K562 (cell line): ENCODE results near the gene GADD45GIP1. TPM values are rescaled to one million over a fixed set of nuclear protein-coding genes. Genes with fewer than 3 reads are reported as not detected.

Experiments
- ATAC-seq: fragments of 200-7000 bp; cut with Tn5 transposase; 3 replicates; pipeline ENCODE4 v1.9.1; 2020; ENCODE audit warnings: moderate library complexity
- BruUV-seq: library from RNA; stranded (reverse); fragments of 400-500 nt; replicated peaks from 2 replicates; lab custom pipeline; 2021; lab: Mats Ljungman, UMichigan
- CTCF ChIA-PET: fragments of 300-600 bp; formaldehyde crosslinking; extraction: SDS; loops from one replicate; lab custom pipeline; 2021; ENCODE audit warnings: low intra/inter-chr PET ratio; lab: Yijun Ruan, JAX
- POLR2A ChIA-PET: fragments of 300-600, 350-650 bp; sonication (Branson Sonifier 250); formaldehyde crosslinking; extraction: SDS; loops from one replicate; lab custom pipeline; 2021; ENCODE audit warnings: antibody characterized with exemption, inconsistent platforms; lab: Yijun Ruan, JAX
- DNase-seq, 4 experiments: peaks; one replicate each; pipeline versions ENCODE4 v3.0.0 to v3.0.0-alpha.2; 2011 to 2018; ENCODE audit warnings: low spot score in 3 of 4, mixed read lengths in 3 of 4; ENCODE audit errors: extremely low read depth in 1 of 4
- FAIRE-seq: peaks from 2 replicates; lab custom pipeline; 2011; peaks lifted over from hg19 to GRCh38; lab: Jason Lieb, UNC
- H2AFZ ChIP-seq: 2 replicates; pipeline ENCODE4 v1.6.0; 2011; ENCODE audit warnings: low read depth, low read length, control low read depth, inconsistent platforms
- H3K27ac ChIP-seq: fragments of 200-600 bp; 3 replicates; pipeline ENCODE4 v1.8.0; 2011; ENCODE audit warnings: low read depth, mild to moderate bottlenecking, control low read depth, inconsistent platforms, low read length, moderate library complexity, mixed read lengths; ENCODE audit errors: extremely low read depth
- H3K27me3 ChIP-seq, 2 experiments: fragments of 300-600 bp in 1 of 2; 2 replicates in 1 of 2; 3 replicates in 1 of 2; pipeline versions ENCODE4 v1.6.0 to v1.8.0; 2011; ENCODE audit warnings: inconsistent platforms in 2 of 2, low read length in 2 of 2, mild to moderate bottlenecking in 1 of 2, mixed read lengths in 1 of 2, moderate library complexity in 1 of 2; ENCODE audit not compliant: control insufficient read depth in 2 of 2, insufficient read depth in 2 of 2
- H3K36me3 ChIP-seq: fragments of 300-600 bp; 3 replicates; pipeline ENCODE4 v1.8.0; 2011; ENCODE audit warnings: mild to moderate bottlenecking, low read length, inconsistent platforms; ENCODE audit not compliant: control insufficient read depth, insufficient read depth
- H3K4me1 ChIP-seq, 2 experiments: fragments of 200-600 bp in 1 of 2; replicated peaks in 1 of 2; 2 replicates in 1 of 2; 3 replicates in 1 of 2; pipeline versions ENCODE4 v1.5.1 to v1.8.0; 2011; ENCODE audit warnings: inconsistent platforms in 2 of 2, low read length in 2 of 2, mild to moderate bottlenecking in 1 of 2, mixed read lengths in 1 of 2, moderate library complexity in 1 of 2; ENCODE audit not compliant: control insufficient read depth in 2 of 2, insufficient read depth in 2 of 2
- H3K4me2 ChIP-seq: 2 replicates; pipeline ENCODE4 v1.6.1; 2011; ENCODE audit warnings: low read length, control low read depth, inconsistent platforms, mixed read lengths; ENCODE audit not compliant: insufficient read depth
- H3K4me3 ChIP-seq: fragments of 200-600 bp; sonication (generic), shearing (Covaris generic); 2 replicates; pipeline ENCODE4 v1.5.1; 2016; ENCODE audit warnings: control low read depth, inconsistent platforms
- H3K79me2 ChIP-seq: fragments of 200-600 bp; 3 replicates; pipeline ENCODE4 v1.8.0; 2011; ENCODE audit warnings: low read length, inconsistent platforms; ENCODE audit not compliant: control insufficient read depth, insufficient read depth
- H3K9ac ChIP-seq, 2 experiments: 2 replicates each; pipeline versions ENCODE4 v1.6.0 to v1.6.1; 2011; ENCODE audit warnings: low read depth in 2 of 2, low read length in 2 of 2, control low read depth in 1 of 2, inconsistent platforms in 1 of 2, mild to moderate bottlenecking in 1 of 2, mixed read lengths in 1 of 2; ENCODE audit not compliant: insufficient read depth in 1 of 2
- H3K9me1 ChIP-seq: one replicate; pipeline ENCODE4 v1.6.0; 2011; ENCODE audit warnings: inconsistent platforms, mild to moderate bottlenecking, low read length, moderate library complexity; ENCODE audit not compliant: control insufficient read depth, insufficient read depth
- H3K9me3 ChIP-seq: replicated peaks from 2 replicates; pipeline ENCODE4 v1.5.1; 2011; ENCODE audit warnings: low read depth, low read length, inconsistent platforms; ENCODE audit not compliant: control insufficient read depth, insufficient read depth
- H4K20me1 ChIP-seq: replicated peaks from 2 replicates; pipeline ENCODE4 v1.6.1; 2011; ENCODE audit warnings: low read length, inconsistent platforms, mixed read lengths; ENCODE audit not compliant: control insufficient read depth, insufficient read depth
- BHLHE40 ChIP-seq: IDR thresholded peaks from 2 replicates; pipeline ENCODE4 v1.6.1; 2011; ENCODE audit warnings: low read length, improper control_type of control experiment
- BRF1 ChIP-seq: IDR thresholded peaks from 3 replicates; pipeline ENCODE4 v1.6.1; 2011; ENCODE audit warnings: borderline replicate concordance, mild to moderate bottlenecking; ENCODE audit not compliant: insufficient read length; ENCODE audit errors: extremely low read depth
- KLF1 ChIP-seq: fragments of 450-650 bp; IDR thresholded peaks from 2 replicates; pipeline ENCODE4 v1.6.1; 2016; ENCODE audit warnings: missing genetic modification characterization, missing compliant biosample characterization
- MTF1 ChIP-seq: fragments of 250-450 bp; sonication (Bioruptor Pico); IDR thresholded peaks from 2 replicates; pipeline ENCODE4 v1.9.0; 2021; ENCODE audit warnings: moderate library complexity, mild to moderate bottlenecking, inconsistent platforms, borderline replicate concordance
- NUFIP1 ChIP-seq: fragments of 450-650 bp; IDR thresholded peaks from 2 replicates; pipeline ENCODE4 v1.6.1; 2018; ENCODE audit not compliant: partially characterized antibody
- SP1 ChIP-seq: sonication (generic); formaldehyde crosslinking; IDR thresholded peaks from 2 replicates; pipeline ENCODE4 v1.8.1; 2022; ENCODE audit warnings: mild to moderate bottlenecking, missing genetic modification reagents
- SREBF2 ChIP-seq: sonication (generic); formaldehyde crosslinking; IDR thresholded peaks from 2 replicates; pipeline ENCODE4 v1.4.0; 2020; ENCODE audit warnings: mild to moderate bottlenecking, missing genetic modification reagents
- ZNF175 ChIP-seq: fragments of 200-800 bp; sonication (Bioruptor generic); IDR thresholded peaks from 2 replicates; pipeline ENCODE4 v1.6.1; 2016; ENCODE audit warnings: low read depth, mild to moderate bottlenecking, missing genetic modification characterization, missing compliant biosample characterization
- ZNF586 ChIP-seq: fragments of 450-650 bp; formaldehyde crosslinking; conservative IDR thresholded peaks from 2 replicates; pipeline ENCODE4 v1.4.0; 2020; ENCODE audit warnings: mild to moderate bottlenecking, moderate library complexity
- WGBS: fragments of 100-300 bp; shearing (Covaris generic); methylation state at CpG from one replicate; pipeline ENCODE4 v1.1.6; 2016; ENCODE audit warnings: low coverage, mixed read lengths; ENCODE audit not compliant: insufficient coverage; ENCODE audit errors: missing lambda C conversion rate; 5-methylcytosine and 5-hydroxymethylcytosine counted together
- in situ Hi-C: fragments of 300-500 bp; cut with MboI; formaldehyde crosslinking; loops from 4 replicates; pipeline ENCODE4 v1.15.0; 2018; ENCODE audit warnings: inconsistent platforms, mixed read lengths
- intact Hi-C: fragments of 100-400 bp; cut with micrococcal nuclease; formaldehyde crosslinking; loops from 2 replicates; pipeline ENCODE4 v1.14.2; 2022
- polyA plus RNA-seq, 8 experiments: library from polyadenylated mRNA; depleted of rRNA in 4 of 8; stranded (reverse) in 5 of 8; unstranded in 3 of 8; fragments of >200 nt; fragmentation: Nextera tagmentation in 2 of 8; fragmentation: Illumina TruSeq in 1 of 8; extraction: Ambion mirVana in 2 of 8; extraction: Trizol in 1 of 8; gene quantifications; 2 replicates each; pipeline versions ENCODE4 v1.2.1 to v1.2.3, GENCODE V29; 2011 to 2014; ENCODE audit warnings: inconsistent platforms in 1 of 8, missing spikeins in 1 of 8
- total RNA-seq, 7 experiments: library from RNA; depleted of rRNA in 6 of 7; stranded (reverse); fragments of >200 nt in 6 of 7; fragmentation: Illumina TruSeq in 2 of 7; extraction: Trizol in 2 of 7; gene quantifications; 2 replicates each; pipeline versions ENCODE4 v1.2.1 to v1.2.3, GENCODE V29; 2011 to 2021; ENCODE audit warnings: low replicate concordance in 1 of 7
- TF ChIP-seq, protein P1 (sequence below): fragments of 250-450 bp; sonication (Bioruptor Pico); IDR thresholded peaks from 2 replicates; pipeline ENCODE4 v1.8.0; 2022; ENCODE audit warnings: moderate library complexity, mild to moderate bottlenecking, inconsistent platforms
- TF ChIP-seq, protein P2 (sequence below): sonication (generic); formaldehyde crosslinking; IDR thresholded peaks from 2 replicates; pipeline ENCODE4 v1.8.0; 2023; ENCODE audit warnings: mild to moderate bottlenecking, missing genetic modification reagents
- TF ChIP-seq, protein P3 (sequence below): fragments of 450-650 bp; IDR thresholded peaks from 2 replicates; pipeline ENCODE4 v1.6.1; 2016; ENCODE audit warnings: borderline replicate concordance
- TF ChIP-seq, protein P4 (sequence below), 2 experiments: fragments of 450-650 bp; conservative IDR thresholded peaks; 2 replicates each; pipeline ENCODE4 v1.6.1; 2017; ENCODE audit warnings: mild to moderate bottlenecking in 2 of 2, moderate library complexity in 2 of 2

Gene GADD45GIP1
- total and polyA plus RNA-seq, 9 of the 15 experiments (the other 6 are each of a cell fraction or from before 2014, with no cell fraction given): 5.1 to 161 (median 29.2) TPM

DNA sequence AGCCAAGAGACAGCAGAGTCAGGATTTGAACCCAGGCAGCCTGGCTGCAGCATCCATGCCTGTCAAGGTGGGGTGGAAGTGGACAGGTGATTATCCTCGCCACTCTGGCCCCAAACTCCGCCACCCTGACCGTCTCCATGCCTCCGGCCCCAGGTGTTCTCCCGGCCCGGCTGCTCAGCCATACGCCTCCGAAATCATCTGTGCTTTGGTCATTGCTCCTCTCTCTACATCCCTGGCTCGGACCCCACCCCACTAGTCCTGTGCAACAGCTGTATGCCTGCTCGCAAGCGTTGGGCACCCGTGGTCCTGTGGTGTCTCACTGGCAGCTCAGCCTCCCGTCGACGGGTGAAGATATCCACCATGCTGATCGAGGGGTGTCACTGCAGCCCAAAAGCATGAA lies 16.2 kb upstream of the GADD45GIP1 start:
- Histone ChIP-seq H3K9me3 (no peaks in the 10 kb centered on the region), H3K4me1 (peaks cover 14 to 47% of the 10 kb centered on the region in 2 experiments; a peak in 4 of 5 replicates), H3K4me2 (no peak overlapping the region), H2AFZ (no peak overlapping the region), H3K27ac (no peak overlapping the region), H3K4me3 (no peak overlapping the region), H4K20me1 (no peaks in the 10 kb centered on the region), H3K36me3 (no peaks in the 10 kb centered on the region), H3K9ac (no peak overlapping the region), H3K27me3 (no peaks in the 10 kb centered on the region), H3K9me1 (peaks cover 5% of the 10 kb centered on the region), H3K79me2 (no peaks in the 10 kb centered on the region)
- 75% methylated on average over 16 of the region's 16 CpGs for WGBS
- POLR2A ChIA-PET: interaction anchor here (0.6 kb wide), 2 partner anchors 13 to 88 kb away, joined by 3 to 4 read pairs; no protein-coding TSS in a partner anchor
- no peak for ATAC-seq
- no TSS peak for BruUV-seq
- peak in 1 of 4 experiments; percentile 2 for DNase-seq
- no peak for FAIRE-seq
- in situ Hi-C loops (loop anchor here (10.0 kb wide), 1 partner anchor 452 kb away; no protein-coding TSS in a partner anchor), intact Hi-C loops (no loop called here)
- CTCF ChIA-PET: no interaction called here
- TF ChIP-seq KLF1 (tag) (no peak), MTF1 (CRISPR knock-in tag) (no peak), BHLHE40 (no peak), SREBF2 (CRISPR knock-in tag) (no peak), ZNF175 (CRISPR knock-in tag) (no peak), SP1 (CRISPR knock-in tag) (no peak), ZNF586 (CRISPR knock-in tag) (no peak), NUFIP1 (no peak), BRF1 (no peak)
- TF ChIP-seq, protein P1, sequence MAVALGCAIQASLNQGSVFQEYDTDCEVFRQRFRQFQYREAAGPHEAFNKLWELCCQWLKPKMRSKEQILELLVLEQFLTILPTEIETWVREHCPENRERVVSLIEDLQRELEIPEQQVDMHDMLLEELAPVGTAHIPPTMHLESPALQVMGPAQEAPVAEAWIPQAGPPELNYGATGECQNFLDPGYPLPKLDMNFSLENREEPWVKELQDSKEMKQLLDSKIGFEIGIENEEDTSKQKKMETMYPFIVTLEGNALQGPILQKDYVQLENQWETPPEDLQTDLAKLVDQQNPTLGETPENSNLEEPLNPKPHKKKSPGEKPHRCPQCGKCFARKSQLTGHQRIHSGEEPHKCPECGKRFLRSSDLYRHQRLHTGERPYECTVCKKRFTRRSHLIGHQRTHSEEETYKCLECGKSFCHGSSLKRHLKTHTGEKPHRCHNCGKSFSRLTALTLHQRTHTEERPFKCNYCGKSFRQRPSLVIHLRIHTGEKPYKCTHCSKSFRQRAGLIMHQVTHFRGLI (CRISPR knock-in tag): no peak
- TF ChIP-seq, protein P2, sequence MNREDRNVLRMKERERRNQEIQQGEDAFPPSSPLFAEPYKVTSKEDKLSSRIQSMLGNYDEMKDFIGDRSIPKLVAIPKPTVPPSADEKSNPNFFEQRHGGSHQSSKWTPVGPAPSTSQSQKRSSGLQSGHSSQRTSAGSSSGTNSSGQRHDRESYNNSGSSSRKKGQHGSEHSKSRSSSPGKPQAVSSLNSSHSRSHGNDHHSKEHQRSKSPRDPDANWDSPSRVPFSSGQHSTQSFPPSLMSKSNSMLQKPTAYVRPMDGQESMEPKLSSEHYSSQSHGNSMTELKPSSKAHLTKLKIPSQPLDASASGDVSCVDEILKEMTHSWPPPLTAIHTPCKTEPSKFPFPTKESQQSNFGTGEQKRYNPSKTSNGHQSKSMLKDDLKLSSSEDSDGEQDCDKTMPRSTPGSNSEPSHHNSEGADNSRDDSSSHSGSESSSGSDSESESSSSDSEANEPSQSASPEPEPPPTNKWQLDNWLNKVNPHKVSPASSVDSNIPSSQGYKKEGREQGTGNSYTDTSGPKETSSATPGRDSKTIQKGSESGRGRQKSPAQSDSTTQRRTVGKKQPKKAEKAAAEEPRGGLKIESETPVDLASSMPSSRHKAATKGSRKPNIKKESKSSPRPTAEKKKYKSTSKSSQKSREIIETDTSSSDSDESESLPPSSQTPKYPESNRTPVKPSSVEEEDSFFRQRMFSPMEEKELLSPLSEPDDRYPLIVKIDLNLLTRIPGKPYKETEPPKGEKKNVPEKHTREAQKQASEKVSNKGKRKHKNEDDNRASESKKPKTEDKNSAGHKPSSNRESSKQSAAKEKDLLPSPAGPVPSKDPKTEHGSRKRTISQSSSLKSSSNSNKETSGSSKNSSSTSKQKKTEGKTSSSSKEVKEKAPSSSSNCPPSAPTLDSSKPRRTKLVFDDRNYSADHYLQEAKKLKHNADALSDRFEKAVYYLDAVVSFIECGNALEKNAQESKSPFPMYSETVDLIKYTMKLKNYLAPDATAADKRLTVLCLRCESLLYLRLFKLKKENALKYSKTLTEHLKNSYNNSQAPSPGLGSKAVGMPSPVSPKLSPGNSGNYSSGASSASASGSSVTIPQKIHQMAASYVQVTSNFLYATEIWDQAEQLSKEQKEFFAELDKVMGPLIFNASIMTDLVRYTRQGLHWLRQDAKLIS (CRISPR knock-in tag): no peak
- TF ChIP-seq, protein P3, sequence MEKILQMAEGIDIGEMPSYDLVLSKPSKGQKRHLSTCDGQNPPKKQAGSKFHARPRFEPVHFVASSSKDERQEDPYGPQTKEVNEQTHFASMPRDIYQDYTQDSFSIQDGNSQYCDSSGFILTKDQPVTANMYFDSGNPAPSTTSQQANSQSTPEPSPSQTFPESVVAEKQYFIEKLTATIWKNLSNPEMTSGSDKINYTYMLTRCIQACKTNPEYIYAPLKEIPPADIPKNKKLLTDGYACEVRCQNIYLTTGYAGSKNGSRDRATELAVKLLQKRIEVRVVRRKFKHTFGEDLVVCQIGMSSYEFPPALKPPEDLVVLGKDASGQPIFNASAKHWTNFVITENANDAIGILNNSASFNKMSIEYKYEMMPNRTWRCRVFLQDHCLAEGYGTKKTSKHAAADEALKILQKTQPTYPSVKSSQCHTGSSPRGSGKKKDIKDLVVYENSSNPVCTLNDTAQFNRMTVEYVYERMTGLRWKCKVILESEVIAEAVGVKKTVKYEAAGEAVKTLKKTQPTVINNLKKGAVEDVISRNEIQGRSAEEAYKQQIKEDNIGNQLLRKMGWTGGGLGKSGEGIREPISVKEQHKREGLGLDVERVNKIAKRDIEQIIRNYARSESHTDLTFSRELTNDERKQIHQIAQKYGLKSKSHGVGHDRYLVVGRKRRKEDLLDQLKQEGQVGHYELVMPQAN: no peak
- TF ChIP-seq, protein P4, sequence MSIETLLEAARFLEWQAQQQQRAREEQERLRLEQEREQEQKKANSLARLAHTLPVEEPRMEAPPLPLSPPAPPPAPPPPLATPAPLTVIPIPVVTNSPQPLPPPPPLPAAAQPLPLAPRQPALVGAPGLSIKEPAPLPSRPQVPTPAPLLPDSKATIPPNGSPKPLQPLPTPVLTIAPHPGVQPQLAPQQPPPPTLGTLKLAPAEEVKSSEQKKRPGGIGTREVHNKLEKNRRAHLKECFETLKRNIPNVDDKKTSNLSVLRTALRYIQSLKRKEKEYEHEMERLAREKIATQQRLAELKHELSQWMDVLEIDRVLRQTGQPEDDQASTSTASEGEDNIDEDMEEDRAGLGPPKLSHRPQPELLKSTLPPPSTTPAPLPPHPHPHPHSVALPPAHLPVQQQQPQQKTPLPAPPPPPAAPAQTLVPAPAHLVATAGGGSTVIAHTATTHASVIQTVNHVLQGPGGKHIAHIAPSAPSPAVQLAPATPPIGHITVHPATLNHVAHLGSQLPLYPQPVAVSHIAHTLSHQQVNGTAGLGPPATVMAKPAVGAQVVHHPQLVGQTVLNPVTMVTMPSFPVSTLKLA (conservative IDR thresholded peaks at IDR 0.05): no peak
